Neural cell (in vitro differentiated cells): ENCODE results near the gene SCN8A. TPM values are rescaled to one million over a fixed set of nuclear protein-coding genes. Genes with fewer than 3 reads are reported as not detected.

ENCODE experiments used
- H2AFZ ChIP-seq: fragments of 200-600, 300-800 bp; sonication (generic), shearing (Covaris generic); 2 replicates; pipeline ENCODE4 v1.6.0; 2014; ENCODE audit warnings: low read depth, mild to moderate bottlenecking, antibody characterized with exemption, low read length, moderate library complexity
- H3F3A ChIP-seq: fragments of 200-600 bp; shearing (Covaris generic); 2 replicates; pipeline ENCODE4 v1.6.1; 2016; ENCODE audit warnings: mild to moderate bottlenecking, moderate library complexity, mixed read lengths, antibody characterized with exemption, low read length; ENCODE audit not compliant: insufficient read depth, poor library complexity, severe bottlenecking
- H3K27ac ChIP-seq: fragments of 200-600, 300-800 bp; sonication (generic), shearing (Covaris generic); 2 replicates; pipeline ENCODE4 v1.5.1; 2014; ENCODE audit warnings: mild to moderate bottlenecking, low read length, moderate library complexity
- H3K27me3 ChIP-seq: fragments of 300-800, 200-600 bp; sonication (generic), shearing (Covaris generic); 2 replicates; pipeline ENCODE4 v1.6.0; 2014; ENCODE audit warnings: mild to moderate bottlenecking, low read depth, low read length, moderate library complexity; ENCODE audit not compliant: insufficient read depth
- H3K36me3 ChIP-seq: fragments of 300-800, 200-600 bp; sonication (generic), shearing (Covaris generic); 2 replicates; pipeline ENCODE4 v1.5.1; 2014; ENCODE audit warnings: mild to moderate bottlenecking, antibody characterized with exemption, low read length, moderate library complexity; ENCODE audit not compliant: insufficient read depth
- H3K4me2 ChIP-seq: fragments of 300-800, 200-600 bp; sonication (generic), shearing (Covaris generic); 2 replicates; pipeline ENCODE4 v1.6.0; 2014; ENCODE audit warnings: mild to moderate bottlenecking, low read length
- H3K4me3 ChIP-seq: fragments of 300-800, 200-600 bp; sonication (generic), shearing (Covaris generic); 2 replicates; pipeline ENCODE4 v1.5.1; 2014; ENCODE audit warnings: mild to moderate bottlenecking, low read length, moderate library complexity
- H3K79me2 ChIP-seq: fragments of 200-600 bp; shearing (Covaris generic); replicated peaks from 2 replicates; pipeline ENCODE4 v1.6.0; 2014; ENCODE audit warnings: mild to moderate bottlenecking, low read length, moderate library complexity; ENCODE audit not compliant: insufficient read depth
- H3K9ac ChIP-seq: fragments of 300-800, 200-600 bp; sonication (generic), shearing (Covaris generic); 2 replicates; pipeline ENCODE4 v1.6.1; 2016; ENCODE audit warnings: mild to moderate bottlenecking, low read length, mixed read lengths
- H3K9me2 ChIP-seq: fragments of 200-600 bp; shearing (Covaris generic); 2 replicates; pipeline ENCODE4 v1.6.1; 2016; ENCODE audit warnings: mild to moderate bottlenecking, low read length, mixed read lengths; ENCODE audit not compliant: insufficient read depth
- H3K9me3 ChIP-seq: fragments of 200-600, 300-800 bp; sonication (generic), shearing (Covaris generic); 2 replicates; pipeline ENCODE4 v1.6.1; 2016; ENCODE audit warnings: mild to moderate bottlenecking, mixed run types, low read length, moderate library complexity, mixed read lengths
- H4K20me1 ChIP-seq: fragments of 200-600 bp; shearing (Covaris generic); 2 replicates; pipeline ENCODE4 v1.6.1; 2016; ENCODE audit warnings: mild to moderate bottlenecking, mixed run types; ENCODE audit not compliant: insufficient read depth
- CTCF ChIP-seq: fragments of 450-650 bp; IDR thresholded peaks from 2 replicates; pipeline ENCODE4 v1.5.1; 2014; ENCODE audit warnings: antibody characterized with exemption, mild to moderate bottlenecking, moderate library complexity; ENCODE audit not compliant: poor library complexity, severe bottlenecking
- EP300 ChIP-seq: fragments of 450-650 bp; conservative IDR thresholded peaks from 2 replicates; pipeline ENCODE4 v1.6.1; 2014; ENCODE audit warnings: antibody characterized with exemption, mild to moderate bottlenecking, moderate library complexity; ENCODE audit not compliant: poor library complexity, severe bottlenecking
- EZH2 ChIP-seq: fragments of 200-600, 300-800 bp; shearing (Covaris generic), sonication (generic); IDR thresholded peaks from 2 replicates; pipeline ENCODE4 v1.6.1; 2014; ENCODE audit warnings: antibody characterized with exemption, low read length, borderline replicate concordance, mild to moderate bottlenecking; ENCODE audit not compliant: insufficient read depth, poor library complexity, severe bottlenecking
- MXI1 ChIP-seq: fragments of 450-650 bp; conservative IDR thresholded peaks from 2 replicates; pipeline ENCODE4 v1.6.1; 2014; ENCODE audit warnings: antibody characterized with exemption, mild to moderate bottlenecking; ENCODE audit not compliant: poor library complexity, severe bottlenecking
- POLR2AphosphoS5 ChIP-seq: IDR thresholded peaks from 2 replicates; pipeline ENCODE4 v1.6.1; 2012
- RAD21 ChIP-seq: fragments of 450-650 bp; conservative IDR thresholded peaks from 2 replicates; pipeline ENCODE4 v1.6.1; 2014; ENCODE audit warnings: antibody characterized with exemption, mild to moderate bottlenecking, moderate library complexity
- SMC3 ChIP-seq: fragments of 450-650 bp; conservative IDR thresholded peaks from 2 replicates; pipeline ENCODE4 v1.6.1; 2014; ENCODE audit warnings: antibody characterized with exemption, mild to moderate bottlenecking, moderate library complexity; ENCODE audit not compliant: poor library complexity
- TAF1 ChIP-seq: IDR thresholded peaks from 2 replicates; pipeline ENCODE4 v1.6.1; 2012; ENCODE audit warnings: low read depth
- polyA plus RNA-seq: library from polyadenylated mRNA; depleted of rRNA; stranded (reverse); fragments of >200 nt; gene quantifications from 2 replicates; pipeline ENCODE4 v1.2.3, GENCODE V29; 2014
- TF ChIP-seq, protein P1 (sequence below): IDR thresholded peaks from 2 replicates; pipeline ENCODE4 v1.6.1; 2012; ENCODE audit warnings: borderline replicate concordance

The SCN8A gene
- polyA plus RNA-seq, 1 donor from 2014 or later: 14.2 TPM

- Histone ChIP-seq H3K79me2 (no peaks in the 10 kb centered on the region), H3K9me3 (no peaks in the 10 kb centered on the region), H3K27ac (no peak overlapping the region), H2AFZ (no peak overlapping the region), H3K27me3 (no peaks in the 10 kb centered on the region), H3K4me2 (no peak overlapping the region), H4K20me1 (no peaks in the 10 kb centered on the region), H3K36me3 (no peaks in the 10 kb centered on the region), H3K9me2 (no peaks in the 10 kb centered on the region), H3F3A (no peaks in the 10 kb centered on the region), H3K9ac (no peak overlapping the region), H3K4me3 (no peak overlapping the region)
- TF ChIP-seq TAF1: no peak
- TF ChIP-seq, protein P1, sequence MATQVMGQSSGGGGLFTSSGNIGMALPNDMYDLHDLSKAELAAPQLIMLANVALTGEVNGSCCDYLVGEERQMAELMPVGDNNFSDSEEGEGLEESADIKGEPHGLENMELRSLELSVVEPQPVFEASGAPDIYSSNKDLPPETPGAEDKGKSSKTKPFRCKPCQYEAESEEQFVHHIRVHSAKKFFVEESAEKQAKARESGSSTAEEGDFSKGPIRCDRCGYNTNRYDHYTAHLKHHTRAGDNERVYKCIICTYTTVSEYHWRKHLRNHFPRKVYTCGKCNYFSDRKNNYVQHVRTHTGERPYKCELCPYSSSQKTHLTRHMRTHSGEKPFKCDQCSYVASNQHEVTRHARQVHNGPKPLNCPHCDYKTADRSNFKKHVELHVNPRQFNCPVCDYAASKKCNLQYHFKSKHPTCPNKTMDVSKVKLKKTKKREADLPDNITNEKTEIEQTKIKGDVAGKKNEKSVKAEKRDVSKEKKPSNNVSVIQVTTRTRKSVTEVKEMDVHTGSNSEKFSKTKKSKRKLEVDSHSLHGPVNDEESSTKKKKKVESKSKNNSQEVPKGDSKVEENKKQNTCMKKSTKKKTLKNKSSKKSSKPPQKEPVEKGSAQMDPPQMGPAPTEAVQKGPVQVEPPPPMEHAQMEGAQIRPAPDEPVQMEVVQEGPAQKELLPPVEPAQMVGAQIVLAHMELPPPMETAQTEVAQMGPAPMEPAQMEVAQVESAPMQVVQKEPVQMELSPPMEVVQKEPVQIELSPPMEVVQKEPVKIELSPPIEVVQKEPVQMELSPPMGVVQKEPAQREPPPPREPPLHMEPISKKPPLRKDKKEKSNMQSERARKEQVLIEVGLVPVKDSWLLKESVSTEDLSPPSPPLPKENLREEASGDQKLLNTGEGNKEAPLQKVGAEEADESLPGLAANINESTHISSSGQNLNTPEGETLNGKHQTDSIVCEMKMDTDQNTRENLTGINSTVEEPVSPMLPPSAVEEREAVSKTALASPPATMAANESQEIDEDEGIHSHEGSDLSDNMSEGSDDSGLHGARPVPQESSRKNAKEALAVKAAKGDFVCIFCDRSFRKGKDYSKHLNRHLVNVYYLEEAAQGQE: no peak
- no peak for TF ChIP-seq EZH2
- TF ChIP-seq RAD21: no peak
- TF ChIP-seq CTCF: no peak
- TF ChIP-seq MXI1: no peak
- TF ChIP-seq POLR2AphosphoS5: no peak
- no peak for TF ChIP-seq SMC3
- no peak for TF ChIP-seq EP300
Observed at GRCh38 chr12:51860986-51861385, 270.0 kb downstream of the SCN8A start.

Other genes with a start within 250 kb of the SCN8A start
- gene CELA1, start 244.6 kb upstream of the SCN8A start, polyA plus RNA-seq: not detected in 2 replicates
- gene GALNT6, start 199.8 kb upstream of the SCN8A start, polyA plus RNA-seq: not detected in 2 replicates
- gene SLC4A8, start 166.4 kb upstream of the SCN8A start, polyA plus RNA-seq: 34.5 and 37.8 TPM in 2 replicates